ENCODE measurements around the gene FGD6. TPM values are rescaled to one million over a fixed set of nuclear protein-coding genes. Genes with fewer than 3 reads are reported as not detected.

The FGD6 gene
- total RNA-seq, 4 donors from 2014 or later: 25.0 to 37.0 (median 32.1) TPM

DNA sequence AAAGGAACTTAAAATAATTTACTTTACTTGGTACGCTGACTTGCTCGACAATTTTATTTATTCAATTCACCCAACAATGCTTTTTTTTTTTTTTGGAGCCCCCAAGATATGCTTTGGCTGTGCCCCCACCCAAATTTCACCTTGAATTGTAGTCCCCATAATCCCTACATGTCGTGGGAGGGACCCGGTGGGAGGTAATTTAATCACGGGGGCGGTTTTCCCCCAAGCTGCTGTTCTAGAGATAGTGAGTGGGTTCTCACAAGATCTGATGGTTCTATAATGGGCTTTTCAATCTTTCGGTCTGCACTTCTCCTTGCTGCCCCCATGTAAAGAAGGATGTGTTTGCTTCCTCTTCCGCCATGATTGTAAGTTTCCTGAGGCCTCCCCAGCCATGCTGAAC is 10.4 kb downstream of the FGD6 start:
- no peaks in the 10 kb centered on the region for H3K27me3 ChIP-seq
- no peak overlapping the region for H3K4me3 ChIP-seq
- H3K36me3 ChIP-seq: no peaks in the 10 kb centered on the region
- peaks cover 17 to 51% (median 34%) of the 10 kb centered on the region in 4 donors for H3K4me1 ChIP-seq
- TF ChIP-seq EP300 (IDR thresholded peaks at IDR 0.05; ENCODE audit: low read depth): no peak
- TF ChIP-seq POLR2A (IDR thresholded peaks at IDR 0.05): no peak
- 92% methylated on average over 6 to 8 of the region's 8 CpGs for WGBS, 2 donors (ENCODE audit: low coverage in 1 of 2)
- peak overlapping the region in 3 of 4 donors; percentile 74 to 78 (median 76) for H3K27ac ChIP-seq
- no peak for DNase-seq
- intact Hi-C loops (cut with DNase I; ENCODE audit: low total_unique reads) (no loop called here), in situ Hi-C loops (cut with MboI; ENCODE audit: low pct_ligation_motif_present in 1 of 4, low pct_unique_long_range_greater_than_20kb in 1 of 4, low sequenced_read_pairs in 3 of 4) (no loop called here)
- no peaks in the 10 kb centered on the region for H3K9me3 ChIP-seq

DNA sequence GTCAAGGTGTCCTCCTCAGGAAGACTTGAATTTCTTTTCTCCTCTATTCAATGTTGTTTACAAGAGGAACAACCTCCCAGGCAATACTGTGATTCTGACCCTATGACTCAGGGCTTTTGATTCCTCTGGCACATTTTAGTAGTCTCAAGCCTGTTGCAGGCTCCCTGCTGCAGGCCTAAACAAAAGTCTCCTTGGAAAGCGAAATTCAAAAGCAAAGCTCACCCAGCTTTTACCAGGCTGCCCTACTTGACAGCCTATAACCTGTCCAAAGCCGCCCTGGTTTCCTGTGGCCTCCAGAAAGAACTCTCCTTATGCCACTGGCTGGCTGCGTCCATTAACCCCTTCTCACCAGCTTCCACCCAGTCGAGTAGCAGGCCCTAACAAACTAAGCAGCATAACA is 11.6 kb downstream of the FGD6 start:
- DNase-seq: no peak
- Histone ChIP-seq H3K4me1 (peaks cover 17 to 61% (median 38%) of the 10 kb centered on the region in 4 donors), H3K27me3 (no peaks in the 10 kb centered on the region), H3K36me3 (no peaks in the 10 kb centered on the region), H3K9me3 (no peaks in the 10 kb centered on the region), H3K27ac (peak overlapping the region; percentile 62 to 78 (median 75)), H3K4me3 (no peak overlapping the region)
- 60% methylated on average over 4 of the region's 4 CpGs; no CpG with 5 or more reads in 1 of the 2 donors for WGBS, 2 donors (ENCODE audit: low coverage in 1 of 2)
- in situ Hi-C loops (cut with MboI; ENCODE audit: low pct_ligation_motif_present in 1 of 4, low pct_unique_long_range_greater_than_20kb in 1 of 4, low sequenced_read_pairs in 3 of 4): no loop called here
- intact Hi-C loops (cut with DNase I; ENCODE audit: low total_unique reads): no loop called here
- no peak for TF ChIP-seq EP300 (IDR thresholded peaks at IDR 0.05; ENCODE audit: low read depth)
- no peak for TF ChIP-seq POLR2AphosphoS5 (IDR thresholded peaks at IDR 0.05)
- TF ChIP-seq, protein P1, sequence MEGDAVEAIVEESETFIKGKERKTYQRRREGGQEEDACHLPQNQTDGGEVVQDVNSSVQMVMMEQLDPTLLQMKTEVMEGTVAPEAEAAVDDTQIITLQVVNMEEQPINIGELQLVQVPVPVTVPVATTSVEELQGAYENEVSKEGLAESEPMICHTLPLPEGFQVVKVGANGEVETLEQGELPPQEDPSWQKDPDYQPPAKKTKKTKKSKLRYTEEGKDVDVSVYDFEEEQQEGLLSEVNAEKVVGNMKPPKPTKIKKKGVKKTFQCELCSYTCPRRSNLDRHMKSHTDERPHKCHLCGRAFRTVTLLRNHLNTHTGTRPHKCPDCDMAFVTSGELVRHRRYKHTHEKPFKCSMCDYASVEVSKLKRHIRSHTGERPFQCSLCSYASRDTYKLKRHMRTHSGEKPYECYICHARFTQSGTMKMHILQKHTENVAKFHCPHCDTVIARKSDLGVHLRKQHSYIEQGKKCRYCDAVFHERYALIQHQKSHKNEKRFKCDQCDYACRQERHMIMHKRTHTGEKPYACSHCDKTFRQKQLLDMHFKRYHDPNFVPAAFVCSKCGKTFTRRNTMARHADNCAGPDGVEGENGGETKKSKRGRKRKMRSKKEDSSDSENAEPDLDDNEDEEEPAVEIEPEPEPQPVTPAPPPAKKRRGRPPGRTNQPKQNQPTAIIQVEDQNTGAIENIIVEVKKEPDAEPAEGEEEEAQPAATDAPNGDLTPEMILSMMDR (IDR thresholded peaks at IDR 0.05): no peak
- TF ChIP-seq POLR2A (IDR thresholded peaks at IDR 0.05): no peak

DNA sequence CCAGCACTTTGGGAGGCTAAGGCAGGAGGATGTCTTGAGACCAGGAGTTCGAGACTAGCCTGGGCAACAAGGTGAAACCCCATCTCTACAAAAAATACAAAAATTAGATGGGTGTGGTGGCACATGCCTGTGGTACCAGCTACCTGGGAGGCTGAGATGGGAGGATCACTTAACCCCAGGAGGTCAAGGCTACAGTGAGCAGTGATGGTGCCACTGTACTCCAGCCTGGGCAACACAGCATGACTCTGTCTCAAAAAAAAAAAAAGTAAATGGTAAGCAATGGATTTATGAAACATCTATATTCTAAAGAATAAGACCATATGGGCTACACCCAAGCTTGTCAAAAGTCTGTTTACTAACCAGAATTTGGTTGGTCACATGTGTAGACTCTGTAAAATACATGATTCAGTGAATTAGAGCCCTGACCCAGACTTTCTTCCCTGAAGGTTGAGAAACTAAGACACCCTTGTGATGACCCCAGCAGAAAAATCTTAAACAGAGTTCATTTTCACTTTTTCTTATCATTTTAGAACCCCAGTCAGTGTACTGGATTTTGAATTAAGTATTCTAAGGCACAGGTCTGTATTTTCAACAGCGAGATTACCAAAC is 12.1 kb downstream of the FGD6 start:
- 99 to 100% methylated on average over 2 of the region's 2 CpGs for WGBS, 2 donors (ENCODE audit: low coverage in 1 of 2)
- Histone ChIP-seq H3K9me3 (no peaks in the 10 kb centered on the region), H3K27me3 (no peaks in the 10 kb centered on the region), H3K27ac (peak overlapping the region; percentile 62 to 78 (median 75)), H3K4me1 (peaks cover 21 to 67% (median 40%) of the 10 kb centered on the region in 4 donors), H3K4me3 (no peak overlapping the region), H3K36me3 (no peaks in the 10 kb centered on the region)
- DNase-seq: no peak
- in situ Hi-C loops (cut with MboI; ENCODE audit: low pct_ligation_motif_present in 1 of 4, low pct_unique_long_range_greater_than_20kb in 1 of 4, low sequenced_read_pairs in 3 of 4): no loop called here
- TF ChIP-seq POLR2A (IDR thresholded peaks at IDR 0.05) (no peak), EP300 (IDR thresholded peaks at IDR 0.05; ENCODE audit: low read depth) (no peak), POLR2AphosphoS5 (IDR thresholded peaks at IDR 0.05) (no peak)
- TF ChIP-seq, protein P1 (IDR thresholded peaks at IDR 0.05): no peak
- intact Hi-C loops (cut with DNase I; ENCODE audit: low total_unique reads): no loop called here

DNA sequence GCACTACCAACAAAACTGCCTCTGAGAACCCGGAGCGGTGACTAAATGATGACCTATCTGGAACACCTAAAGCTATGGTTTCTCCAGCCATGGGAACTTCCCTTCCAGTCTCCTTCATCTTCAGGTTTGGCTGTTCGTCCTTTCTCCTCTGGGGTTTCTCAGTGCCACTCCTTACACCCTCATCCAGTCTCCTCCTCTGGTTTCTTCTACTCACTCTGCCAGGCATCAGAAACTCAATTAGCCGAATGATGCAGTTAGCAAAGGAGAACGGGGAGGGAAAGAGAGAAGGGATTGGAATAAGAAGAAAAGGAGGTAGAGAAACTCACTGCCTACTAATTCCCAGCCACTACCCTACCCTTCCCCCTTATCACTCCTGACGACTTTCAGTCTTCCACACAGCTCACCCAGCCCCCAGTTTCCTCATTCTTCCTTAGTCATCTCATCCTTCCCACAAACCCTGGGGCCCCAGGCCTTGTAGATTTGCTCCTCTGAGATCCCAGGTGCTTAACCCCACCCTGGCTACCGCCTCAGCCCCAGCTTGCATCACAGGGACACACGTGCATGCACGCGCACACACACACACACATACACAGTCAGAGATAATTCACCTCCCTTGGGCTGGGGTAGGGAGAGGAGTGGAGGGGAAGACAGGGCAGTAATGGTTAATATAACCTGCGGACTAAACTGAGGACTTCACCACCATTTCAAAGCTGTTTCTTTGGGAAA is 13.0 kb downstream of the FGD6 start:
- Histone ChIP-seq H3K4me1 (peaks cover 27 to 75% (median 43%) of the 10 kb centered on the region in 4 donors), H3K27me3 (no peaks in the 10 kb centered on the region), H3K4me3 (no peak overlapping the region), H3K36me3 (no peaks in the 10 kb centered on the region), H3K9me3 (no peaks in the 10 kb centered on the region), H3K27ac (peak overlapping the region; percentile 62 to 78 (median 75))
- TF ChIP-seq, protein P1 (IDR thresholded peaks at IDR 0.05): no peak
- DNase-seq: peak; percentile 55
- intact Hi-C loops (cut with DNase I; ENCODE audit: low total_unique reads): no loop called here
- in situ Hi-C loops (cut with MboI; ENCODE audit: low pct_ligation_motif_present in 1 of 4, low pct_unique_long_range_greater_than_20kb in 1 of 4, low sequenced_read_pairs in 3 of 4): no loop called here
- 64 to 69% methylated on average over 10 to 11 of the region's 11 CpGs for WGBS, 2 donors (ENCODE audit: low coverage in 1 of 2)

Data from transverse colon (tissue), 4 donors.